ENCODE data around the gene EPM2AIP1. TPM values are rescaled to one million over a fixed set of nuclear protein-coding genes. Genes with fewer than 3 reads are reported as not detected.

The EPM2AIP1 gene
- total and polyA plus RNA-seq, 9 of the 15 experiments (the other 6 are each of a cell fraction or from before 2014, with no cell fraction given), result 6.7 to 44.8 (median 25.2) TPM

DNA sequence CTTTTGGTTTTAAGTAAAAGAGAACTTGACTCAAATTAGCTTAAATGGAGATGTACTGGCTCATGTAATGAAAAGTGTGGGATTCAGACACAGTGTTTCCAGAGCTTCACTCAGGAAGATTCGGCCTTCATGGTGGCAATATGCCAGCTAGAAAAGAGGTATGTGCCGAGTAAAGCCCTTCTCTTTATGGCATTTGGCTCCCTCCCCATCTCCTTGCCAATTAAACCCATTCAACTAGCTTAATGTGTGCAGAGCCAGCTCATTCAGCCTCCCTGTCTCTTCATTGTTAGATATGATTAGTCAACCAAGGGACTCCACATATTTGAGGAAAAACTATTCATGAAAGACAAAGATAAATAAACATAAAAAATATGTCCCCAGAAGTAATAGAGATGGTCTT lies 33.1 kb downstream of the EPM2AIP1 start:
- DNase-seq (ENCODE audit: extremely low read depth in 1 of 4, low spot score in 3 of 4) (no peak), ATAC-seq (no peak), FAIRE-seq (no peak)
- peak overlapping the region; percentile 43; the same call in 1 of the 2 replicates for H2AFZ ChIP-seq (ENCODE audit: low read depth, low read length)
- intact Hi-C loops (cut with micrococcal nuclease) (loop anchor here (5.0 kb wide), 1 partner anchor 252 kb away; no protein-coding TSS in a partner anchor), in situ Hi-C loops (cut with MboI) (loop anchor here (10.0 kb wide), 1 partner anchor 225 kb away; no protein-coding TSS in a partner anchor)
- WGBS (ENCODE audit: insufficient coverage, low coverage, missing lambda C conversion rate), result 63% methylated on average over 2 of the region's 2 CpGs
- H3K27me3 ChIP-seq (ENCODE audit: control insufficient read depth in 2 of 2, insufficient read depth in 2 of 2, low read length in 2 of 2), result no peaks in the 10 kb centered on the region
- H3K4me1 ChIP-seq (replicated peaks in 1 of 2; ENCODE audit: control insufficient read depth in 2 of 2, insufficient read depth in 2 of 2, low read length in 2 of 2), result peaks cover 19 to 42% of the 10 kb centered on the region in 2 experiments
- no peaks in the 10 kb centered on the region for H3K9me1 ChIP-seq (ENCODE audit: control insufficient read depth, insufficient read depth, low read length)
- H3K4me3 ChIP-seq, result no peak overlapping the region
- no peaks in the 10 kb centered on the region for H3K36me3 ChIP-seq (ENCODE audit: control insufficient read depth, insufficient read depth, low read length)
- H3K9ac ChIP-seq (ENCODE audit: insufficient read depth in 1 of 2, low read depth in 2 of 2, low read length in 2 of 2), result no peak overlapping the region
- no peaks in the 10 kb centered on the region for H3K79me2 ChIP-seq (ENCODE audit: control insufficient read depth, insufficient read depth, low read length)
- no TSS peak for BruUV-seq (replicated peaks)
- ChIA-PET CTCF (ENCODE audit: low intra/inter-chr PET ratio) (interaction anchor here (0.6 to 2.2 kb wide), 4 partner anchors 51 to 230 kb away, joined by 4 to 19 read pairs (median 4); no protein-coding TSS in a partner anchor), POLR2A (interaction anchor here (0.7 to 2.9 kb wide), 3 partner anchors 9 to 54 kb away, joined by 3 to 19 read pairs (median 14); partner anchors contain the start of genes EPM2AIP1 and MLH1)
- H3K9me3 ChIP-seq (replicated peaks; ENCODE audit: control insufficient read depth, insufficient read depth, low read depth, low read length), result no peaks in the 10 kb centered on the region
- H3K27ac ChIP-seq (ENCODE audit: extremely low read depth, low read depth, low read length), result no peak overlapping the region
- H4K20me1 ChIP-seq (replicated peaks; ENCODE audit: control insufficient read depth, insufficient read depth, low read length), result no peaks in the 10 kb centered on the region
- H3K4me2 ChIP-seq (ENCODE audit: insufficient read depth, low read length), result no peak overlapping the region
- TF ChIP-seq, protein P1, sequence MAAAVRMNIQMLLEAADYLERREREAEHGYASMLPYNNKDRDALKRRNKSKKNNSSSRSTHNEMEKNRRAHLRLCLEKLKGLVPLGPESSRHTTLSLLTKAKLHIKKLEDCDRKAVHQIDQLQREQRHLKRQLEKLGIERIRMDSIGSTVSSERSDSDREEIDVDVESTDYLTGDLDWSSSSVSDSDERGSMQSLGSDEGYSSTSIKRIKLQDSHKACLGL (CRISPR knock-in tag; IDR thresholded peaks at IDR 0.05; ENCODE audit: borderline replicate concordance, poor library complexity, severe bottlenecking), result no peak
- TF ChIP-seq NFIC (IDR thresholded peaks at IDR 0.05), result peak; percentile 49
